ENCODE results near the gene CERK.

The CERK gene

DNA sequence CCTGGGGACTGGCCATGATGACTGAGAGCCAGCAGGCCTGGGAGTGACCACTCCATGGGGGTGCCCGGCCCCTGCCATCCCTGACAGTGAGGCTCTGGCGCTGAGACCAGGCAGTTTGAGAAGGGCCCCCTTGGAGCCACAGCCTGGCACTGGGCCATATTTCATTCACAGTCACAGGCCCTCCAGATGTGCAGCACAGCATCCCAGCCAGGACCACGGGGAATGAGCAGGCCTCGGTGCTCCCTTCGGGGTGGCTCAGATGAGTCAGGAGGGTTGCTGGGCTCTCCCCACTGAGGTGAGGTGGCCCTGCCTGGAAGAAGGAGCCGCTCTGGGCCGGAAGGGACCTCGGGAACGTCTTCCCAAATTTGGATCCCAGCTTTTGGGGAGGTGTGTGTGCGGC lies 64.8 kb downstream of the CERK start:
- H3K4me3 ChIP-seq (ENCODE audit: low read length) = no peak overlapping the region

DNA sequence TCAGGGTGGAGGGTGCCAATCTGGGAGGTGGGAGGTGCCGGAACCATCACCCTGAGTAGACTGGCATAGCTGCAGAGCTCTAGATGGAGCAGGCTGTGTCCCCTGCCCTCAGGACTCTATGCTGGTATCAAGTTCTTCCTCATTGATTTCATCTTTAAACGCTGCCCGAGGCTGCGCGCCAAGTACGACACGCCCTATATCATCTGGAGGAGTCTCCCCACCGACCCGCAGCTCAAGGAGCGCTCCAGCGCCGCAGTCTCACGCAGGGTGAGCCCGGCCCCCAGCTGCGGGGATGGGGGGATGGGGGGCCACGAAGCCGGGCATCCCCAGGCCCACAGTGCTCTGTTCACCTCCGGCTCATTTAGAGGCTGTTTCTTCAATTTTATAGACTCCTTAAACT lies 65.3 kb downstream of the CERK start:
- TF ChIP-seq ZNF274 (IDR thresholded peaks at IDR 0.05; ENCODE audit: low read depth, low read length) = no peak
- no peak overlapping the region for H3K4me3 ChIP-seq (ENCODE audit: low read length)

More for the DNA sequence above, 64.8 kb downstream of the CERK start:
- TF ChIP-seq ZNF274 (IDR thresholded peaks at IDR 0.05; ENCODE audit: low read depth, low read length) = no peak

DNA sequence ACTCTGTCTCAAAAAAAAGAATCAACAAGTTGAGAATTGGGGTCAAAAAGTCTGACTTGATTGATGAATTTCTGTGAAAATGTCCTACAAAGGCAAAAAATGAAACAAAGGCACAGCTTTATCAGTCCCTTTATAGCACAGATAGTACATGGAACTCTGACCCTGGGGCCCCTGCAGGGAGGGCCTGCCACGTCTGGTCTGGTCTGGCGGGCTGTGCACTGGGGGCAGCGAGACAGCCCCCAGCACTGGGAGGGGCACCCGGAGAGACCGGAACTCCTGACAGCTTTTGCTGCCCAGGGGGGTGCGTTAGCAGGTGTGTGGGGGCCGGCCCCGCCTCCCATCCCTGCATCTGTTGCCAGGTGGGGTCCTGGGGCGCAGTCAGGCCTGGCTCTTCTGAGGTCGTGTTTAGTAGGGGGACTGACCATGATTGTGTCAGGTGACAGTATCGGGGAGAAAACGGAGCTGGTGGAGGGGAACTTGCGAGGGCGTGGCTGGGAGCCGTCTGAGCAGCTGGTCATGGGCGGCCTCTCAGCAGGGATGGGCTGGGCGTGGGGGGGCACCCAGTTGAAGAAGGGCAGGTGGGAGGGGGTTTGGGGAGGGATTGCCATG lies 66.1 kb downstream of the CERK start:
- no peak for TF ChIP-seq ZNF274 (IDR thresholded peaks at IDR 0.05; ENCODE audit: low read depth, low read length)
- H3K4me3 ChIP-seq (ENCODE audit: low read length) = no peak overlapping the region

DNA sequence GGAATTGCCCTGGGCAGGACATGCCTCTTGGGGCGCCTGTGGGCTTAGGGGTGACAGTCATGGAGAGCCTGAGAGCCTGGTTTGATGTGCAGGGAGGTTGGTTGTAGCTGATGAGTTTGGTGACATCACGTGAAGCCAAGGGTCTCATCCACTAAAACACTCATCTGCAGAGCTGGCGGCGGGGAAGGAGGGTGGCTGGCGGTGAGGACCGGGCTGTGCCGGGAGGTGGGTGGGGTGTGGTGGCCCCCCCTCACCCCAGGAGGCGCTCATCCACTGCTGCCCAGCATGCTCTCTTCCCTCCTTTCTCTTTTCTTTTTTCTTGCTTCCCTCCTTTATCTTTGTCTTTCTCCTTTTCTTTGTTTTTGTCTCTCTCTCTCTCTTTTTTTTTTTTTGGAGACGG lies 68.9 kb downstream of the CERK start:
- H3K4me3 ChIP-seq (ENCODE audit: low read length) = no peak overlapping the region
- no peak for TF ChIP-seq ZNF274 (IDR thresholded peaks at IDR 0.05; ENCODE audit: low read depth, low read length)

DNA sequence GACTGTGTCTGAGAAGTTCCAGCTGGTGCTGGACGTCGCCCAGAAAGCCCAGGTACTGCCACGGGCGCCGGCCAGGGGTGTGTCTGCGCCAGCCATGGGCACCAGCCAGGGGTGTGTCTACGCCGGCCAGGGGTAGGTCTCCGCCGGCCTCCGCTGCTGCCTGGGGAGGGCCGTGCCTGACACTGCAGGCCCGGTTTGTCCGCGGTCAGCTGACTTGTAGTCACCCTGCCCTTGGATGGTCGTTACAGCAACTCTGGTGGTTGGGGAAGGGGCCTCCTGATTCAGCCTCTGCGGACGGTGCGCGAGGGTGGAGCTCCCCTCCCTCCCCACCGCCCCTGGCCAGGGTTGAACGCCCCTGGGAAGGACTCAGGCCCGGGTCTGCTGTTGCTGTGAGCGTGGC lies 69.9 kb downstream of the CERK start:
- no peak overlapping the region for H3K4me3 ChIP-seq (ENCODE audit: low read length)
- no peak for TF ChIP-seq ZNF274 (IDR thresholded peaks at IDR 0.05; ENCODE audit: low read depth, low read length)

DNA sequence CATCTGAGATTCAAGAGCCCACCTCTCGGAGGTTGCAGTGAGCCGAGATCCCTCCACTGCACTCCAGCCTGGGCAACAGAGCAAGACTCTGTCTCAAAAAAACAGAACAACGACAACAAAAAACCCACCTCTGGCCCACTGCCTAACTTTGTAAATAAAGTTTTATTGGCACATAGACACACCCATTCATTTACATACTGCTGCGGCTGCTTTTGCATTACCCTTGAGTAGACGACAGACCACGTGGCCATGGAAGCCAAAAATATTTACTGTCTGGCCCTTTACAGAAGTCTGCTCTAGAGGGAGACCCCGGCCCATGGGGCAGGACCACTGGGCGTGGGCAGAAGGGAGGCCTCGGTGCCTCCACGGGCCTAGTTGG lies 70.8 kb downstream of the CERK start:
- no peak overlapping the region for H3K4me3 ChIP-seq (ENCODE audit: low read length)

DNA sequence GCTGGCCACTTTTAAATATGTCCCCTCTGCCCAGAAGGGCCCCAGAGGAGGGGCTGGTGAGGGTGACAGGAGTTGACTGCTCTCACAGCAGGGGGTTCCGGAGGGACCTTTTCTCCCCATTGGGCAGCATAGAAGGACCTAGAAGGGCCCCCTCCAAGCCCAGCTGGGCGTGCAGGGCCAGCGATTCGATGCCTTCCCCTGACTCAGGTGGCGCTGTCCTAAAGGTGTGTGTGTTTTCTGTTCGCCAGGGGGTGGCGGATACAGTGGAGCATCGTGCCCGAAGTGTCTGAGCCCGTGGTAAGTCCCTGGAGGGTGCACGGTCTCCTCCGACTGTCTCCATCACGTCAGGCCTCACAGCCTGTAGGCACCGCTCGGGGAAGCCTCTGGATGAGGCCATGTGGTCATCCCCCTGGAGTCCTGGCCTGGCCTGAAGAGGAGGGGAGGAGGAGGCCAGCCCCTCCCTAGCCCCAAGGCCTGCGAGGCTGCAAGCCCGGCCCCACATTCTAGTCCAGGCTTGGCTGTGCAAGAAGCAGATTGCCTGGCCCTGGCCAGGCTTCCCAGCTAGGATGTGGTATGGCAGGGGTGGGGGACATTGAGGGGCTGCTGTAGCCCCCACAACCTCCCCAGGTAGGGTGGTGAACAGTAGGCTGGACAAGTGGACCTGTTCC lies 71.3 kb downstream of the CERK start:
- H3K4me3 ChIP-seq (ENCODE audit: low read length) = no peak overlapping the region
- no peak for TF ChIP-seq ZNF274 (IDR thresholded peaks at IDR 0.05; ENCODE audit: low read depth, low read length)

More for the DNA sequence above, 70.8 kb downstream of the CERK start:
- no peak for TF ChIP-seq ZNF274 (IDR thresholded peaks at IDR 0.05; ENCODE audit: low read depth, low read length)

DNA sequence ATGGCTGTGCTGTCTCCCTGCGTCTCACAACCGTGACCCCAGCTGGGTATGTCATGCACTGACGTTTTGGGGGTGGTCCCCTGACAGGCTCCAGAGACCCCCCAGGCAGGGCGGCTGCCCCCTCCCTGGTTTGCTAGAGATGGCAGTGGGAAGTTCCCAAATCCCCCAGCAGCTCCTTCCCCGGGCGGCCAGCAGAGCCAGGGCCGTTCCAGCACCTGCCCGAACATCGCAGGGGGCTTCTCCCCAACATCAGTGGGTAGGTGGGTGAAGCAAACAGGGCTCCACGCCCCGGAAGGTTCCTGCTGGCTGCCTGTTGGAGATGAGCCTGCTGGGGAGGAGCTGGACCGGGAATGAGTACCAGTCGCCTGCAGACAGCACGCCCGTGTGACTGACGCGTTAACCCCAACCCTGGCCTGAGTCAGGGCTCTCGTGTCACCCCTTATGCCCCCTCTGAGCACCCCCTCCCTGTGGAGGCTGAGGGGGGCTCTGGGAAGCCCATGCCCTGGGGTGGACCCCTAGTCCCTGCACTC lies 72.2 kb downstream of the CERK start:
- TF ChIP-seq ZNF274 (IDR thresholded peaks at IDR 0.05; ENCODE audit: low read depth, low read length) = no peak
- H3K4me3 ChIP-seq (ENCODE audit: low read length) = no peak overlapping the region

DNA sequence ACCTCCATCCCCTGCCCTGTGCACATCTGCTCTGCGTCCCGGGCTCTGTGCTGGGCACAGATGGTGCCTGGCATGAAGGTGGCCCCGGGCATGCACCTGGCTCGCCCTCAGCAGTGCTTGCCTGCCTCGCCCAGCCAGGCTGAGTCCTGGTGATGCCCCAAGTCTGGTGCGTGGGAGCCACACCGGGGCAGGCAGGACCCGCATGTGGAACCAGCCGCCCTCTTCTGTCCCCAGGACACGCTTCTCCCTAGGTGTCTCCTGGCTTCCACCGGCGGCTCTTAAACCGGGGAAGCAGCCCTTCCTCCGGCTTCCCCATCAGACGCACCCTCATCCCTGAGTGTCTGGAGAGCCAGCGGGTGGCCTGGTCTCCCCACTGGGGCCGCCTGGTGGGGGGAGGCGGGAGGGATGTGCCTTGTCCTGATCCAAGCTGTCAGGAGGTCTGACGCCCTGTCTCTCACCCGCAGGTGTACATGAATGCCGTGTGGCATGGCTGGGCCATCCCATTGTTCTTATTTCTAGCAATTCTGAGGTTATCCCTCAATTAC lies 72.8 kb downstream of the CERK start:
- TF ChIP-seq ZNF274 (IDR thresholded peaks at IDR 0.05; ENCODE audit: low read depth, low read length) = no peak
- no peak overlapping the region for H3K4me3 ChIP-seq (ENCODE audit: low read length)

DNA sequence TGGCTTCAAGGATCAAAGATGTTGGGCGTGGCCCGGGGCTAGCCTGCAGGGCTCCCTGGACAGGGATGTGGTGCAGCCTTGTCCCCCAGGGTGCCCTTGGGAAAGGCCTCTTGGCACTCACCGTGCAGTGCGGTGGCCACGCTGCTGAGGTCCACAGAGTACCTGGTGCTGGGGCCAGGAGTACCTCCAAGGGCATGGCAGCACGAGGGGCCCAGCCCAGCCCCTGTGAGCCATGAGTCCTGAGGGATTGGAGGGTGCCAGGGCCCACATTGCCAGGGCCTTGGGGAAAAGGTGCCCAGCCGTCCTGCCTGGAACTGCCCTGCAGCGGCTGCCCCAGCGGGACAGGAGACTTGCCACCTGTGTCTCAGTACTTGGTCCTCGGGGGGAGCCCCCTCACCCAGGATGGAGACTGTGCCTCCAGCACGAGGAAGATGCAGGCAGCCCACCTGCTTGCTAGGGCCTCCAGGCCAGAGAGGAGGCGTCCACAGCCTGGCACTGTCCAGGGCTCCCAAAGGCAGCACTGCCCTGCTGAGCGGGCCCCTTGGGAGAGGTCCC lies 73.7 kb downstream of the CERK start:
- H3K4me3 ChIP-seq (ENCODE audit: low read length) = no peak overlapping the region
- no peak for TF ChIP-seq ZNF274 (IDR thresholded peaks at IDR 0.05; ENCODE audit: low read depth, low read length)

DNA sequence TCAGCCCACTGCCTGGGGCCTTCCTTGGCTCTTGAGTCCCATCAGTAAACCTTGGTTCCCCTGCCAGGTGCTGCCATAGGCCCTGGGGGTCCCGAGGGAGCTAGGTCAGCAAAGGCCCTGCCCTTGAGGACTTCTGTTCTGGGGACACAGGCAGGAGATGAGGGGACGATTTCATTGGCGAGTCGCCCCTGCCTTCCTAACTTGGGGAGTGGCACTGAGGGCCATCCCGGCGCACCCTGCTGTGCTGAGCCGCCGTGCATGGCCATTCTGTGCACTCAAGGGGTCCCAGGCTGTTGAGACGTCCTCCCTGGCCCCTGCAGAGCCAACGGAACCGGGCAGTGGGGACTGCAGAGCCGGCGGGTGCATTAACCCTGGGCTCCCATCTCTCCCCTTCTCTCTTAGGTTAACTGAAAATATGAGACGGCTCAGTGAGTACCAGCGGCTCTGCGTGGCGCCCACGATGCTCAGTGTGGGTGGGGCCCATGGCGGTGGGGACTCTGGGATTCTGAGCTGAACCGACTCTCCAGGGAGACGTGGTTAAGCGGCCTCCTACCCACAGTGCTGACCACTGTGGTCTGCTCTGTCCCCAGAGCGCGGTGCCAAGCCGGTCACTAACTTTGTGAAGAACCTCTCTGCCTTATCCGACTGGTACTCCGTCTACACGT lies 74.5 kb downstream of the CERK start:
- no peak overlapping the region for H3K4me3 ChIP-seq (ENCODE audit: low read length)
- TF ChIP-seq ZNF274 (IDR thresholded peaks at IDR 0.05; ENCODE audit: low read depth, low read length) = no peak

DNA sequence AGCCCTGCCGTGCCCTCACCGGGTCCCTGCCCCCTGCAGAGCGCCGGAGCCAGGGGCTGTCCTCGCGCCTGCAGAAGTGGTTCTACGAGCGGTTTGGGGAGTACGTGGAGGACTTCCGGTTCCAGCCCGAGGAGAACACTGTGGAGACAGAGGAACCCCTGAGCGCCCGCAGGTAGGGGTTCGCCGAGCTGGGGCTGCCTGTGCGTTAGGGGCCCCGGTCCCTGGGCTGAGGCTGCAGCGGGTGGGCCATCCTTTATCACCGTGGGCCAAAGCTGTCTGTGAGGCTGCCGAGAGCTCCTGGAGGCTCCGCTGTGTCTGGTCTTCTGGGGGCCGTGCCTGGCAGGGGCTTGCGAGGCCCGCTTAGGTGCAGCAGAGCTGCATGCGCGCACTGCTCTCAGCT lies 75.1 kb downstream of the CERK start:
- H3K4me3 ChIP-seq (ENCODE audit: low read length) = no peak overlapping the region
- no peak for TF ChIP-seq ZNF274 (IDR thresholded peaks at IDR 0.05; ENCODE audit: low read depth, low read length)

DNA sequence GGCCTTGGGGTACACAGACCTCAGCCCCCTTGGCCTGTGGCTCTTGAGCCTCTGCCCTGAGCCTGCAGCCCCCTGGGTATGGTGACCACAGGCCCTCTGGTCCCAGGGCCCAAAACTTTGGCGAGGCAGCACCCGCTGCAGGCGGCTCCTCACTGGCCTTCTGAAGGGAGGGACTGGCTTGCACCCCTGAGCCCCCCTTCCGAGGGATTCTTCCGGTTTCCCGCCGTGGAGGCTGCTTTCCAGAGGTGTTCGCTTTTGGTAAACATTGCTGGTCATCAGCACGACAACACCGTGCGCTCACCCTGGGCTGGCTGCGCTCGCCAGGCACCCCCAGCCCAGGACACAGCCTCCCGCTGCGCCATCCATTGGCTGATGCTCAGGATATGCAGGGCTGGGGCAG lies 75.8 kb downstream of the CERK start:
- H3K4me3 ChIP-seq (ENCODE audit: low read length) = no peak overlapping the region
- no peak for TF ChIP-seq ZNF274 (IDR thresholded peaks at IDR 0.05; ENCODE audit: low read depth, low read length)

DNA sequence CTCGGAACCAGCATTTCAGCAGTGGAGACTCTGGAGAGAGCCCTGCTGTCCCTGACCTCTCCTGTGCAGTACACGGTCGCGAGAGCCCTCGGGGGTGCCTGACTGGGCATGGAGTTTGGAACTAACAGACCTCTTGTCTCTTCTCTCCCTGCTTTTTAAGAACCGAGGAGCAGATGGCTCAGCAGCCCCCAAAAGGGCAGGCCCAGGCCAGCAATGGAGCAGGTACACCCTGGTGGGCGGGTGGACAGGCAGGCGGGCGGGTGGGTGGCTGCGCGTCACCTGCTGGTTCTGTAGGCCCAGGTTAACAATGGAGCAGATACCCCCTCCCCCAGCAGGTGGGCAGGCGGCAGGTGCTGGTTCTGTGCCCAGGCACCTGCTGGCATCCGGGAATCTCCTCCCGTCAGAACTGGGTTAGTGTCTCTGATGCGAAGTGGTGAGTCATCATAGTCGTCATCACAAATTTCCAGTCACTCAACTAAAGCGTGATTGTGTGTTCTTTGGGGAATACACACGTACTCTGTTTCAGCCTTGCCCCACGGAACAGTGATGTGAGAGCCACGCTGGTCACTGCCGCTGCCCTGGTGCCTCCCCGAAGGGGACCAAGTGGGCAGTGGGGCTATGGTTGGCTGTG lies 76.7 kb downstream of the CERK start:
- no peak overlapping the region for H3K4me3 ChIP-seq (ENCODE audit: low read length)
- TF ChIP-seq ZNF274 (IDR thresholded peaks at IDR 0.05; ENCODE audit: low read depth, low read length) = no peak
